HepG2 (cell line): ENCODE results near the gene JMJD7. TPM values are rescaled to one million over a fixed set of nuclear protein-coding genes. Genes with fewer than 3 reads are reported as not detected.
A peak's percentile ranks its signal among the peaks of the same experiment; 100 is the strongest.

Source experiments
- ARID2 ChIP-seq: sonication (generic); formaldehyde crosslinking; IDR thresholded peaks from 2 replicates; pipeline ENCODE4 v1.8.1; 2022; ENCODE audit warnings: mild to moderate bottlenecking, missing genetic modification reagents, borderline replicate concordance
- BORCS8-MEF2B ChIP-seq: sonication (generic); formaldehyde crosslinking; IDR thresholded peaks from 2 replicates; pipeline ENCODE4 v1.8.0; 2022; ENCODE audit warnings: mild to moderate bottlenecking, missing genetic modification reagents
- CC2D1A ChIP-seq: sonication (generic); formaldehyde crosslinking; IDR thresholded peaks from 2 replicates; pipeline ENCODE4 v1.8.1; 2023; ENCODE audit warnings: mild to moderate bottlenecking, missing genetic modification reagents
- DR1 ChIP-seq: sonication (generic); formaldehyde crosslinking; IDR thresholded peaks from 2 replicates; pipeline ENCODE4 v1.8.0; 2021; ENCODE audit warnings: mild to moderate bottlenecking, missing genetic modification reagents, inconsistent platforms
- ERF ChIP-seq: IDR thresholded peaks from 2 replicates; pipeline ENCODE4 v1.6.1; 2018; ENCODE audit warnings: missing biosample characterization, missing genetic modification reagents
- GABPA ChIP-seq, 2 experiments: IDR thresholded peaks; 2 replicates each; pipeline ENCODE4 v1.6.1; 2011 to 2016; ENCODE audit warnings: low read depth in 2 of 2, low read length in 1 of 2, missing biosample characterization in 1 of 2, missing genetic modification characterization in 1 of 2
- HDAC1 ChIP-seq: sonication (generic); formaldehyde crosslinking; IDR thresholded peaks from 2 replicates; pipeline ENCODE4 v1.5.1; 2020; ENCODE audit warnings: mild to moderate bottlenecking, missing genetic modification reagents
- KDM6A ChIP-seq: IDR thresholded peaks from 2 replicates; pipeline ENCODE4 v1.6.1; 2016; ENCODE audit warnings: low read depth
- MEIS1 ChIP-seq: sonication (generic); formaldehyde crosslinking; IDR thresholded peaks from 2 replicates; pipeline ENCODE4 v1.9.0; 2021; ENCODE audit warnings: mild to moderate bottlenecking, missing genetic modification reagents, moderate library complexity, borderline replicate concordance
- NR1H2 ChIP-seq: sonication (generic); formaldehyde crosslinking; IDR thresholded peaks from 2 replicates; pipeline ENCODE4 v1.8.1; 2022; ENCODE audit warnings: low read depth, missing genetic modification reagents, borderline replicate concordance
- SALL2 ChIP-seq: sonication (generic); formaldehyde crosslinking; IDR thresholded peaks from 2 replicates; pipeline ENCODE4 v1.8.1; 2023; ENCODE audit warnings: mild to moderate bottlenecking, missing genetic modification reagents, inconsistent platforms
- THAP11 ChIP-seq: IDR thresholded peaks from 2 replicates; pipeline ENCODE4 v1.6.1; 2016; ENCODE audit warnings: missing biosample characterization, missing genetic modification reagents
- ZBTB1 ChIP-seq: sonication (generic); formaldehyde crosslinking; IDR thresholded peaks from 2 replicates; pipeline ENCODE4 v1.4.0; 2020; ENCODE audit warnings: missing genetic modification reagents, borderline replicate concordance
- ZFP36L1 ChIP-seq: sonication (generic); formaldehyde crosslinking; IDR thresholded peaks from 2 replicates; pipeline ENCODE4 v1.8.0; 2022; ENCODE audit warnings: mild to moderate bottlenecking, missing genetic modification reagents, moderate library complexity
- ZNF142 ChIP-seq: sonication (generic); formaldehyde crosslinking; IDR thresholded peaks from 2 replicates; pipeline ENCODE4 v1.4.0; 2020; ENCODE audit warnings: missing genetic modification reagents
- ZNF432 ChIP-seq: sonication (generic); formaldehyde crosslinking; IDR thresholded peaks from 2 replicates; pipeline ENCODE4 v1.5.0; 2020; ENCODE audit warnings: missing genetic modification reagents, mild to moderate bottlenecking, borderline replicate concordance
- ZNF724P ChIP-seq: sonication (generic); formaldehyde crosslinking; IDR thresholded peaks from 2 replicates; pipeline ENCODE4 v1.8.0; 2022; ENCODE audit warnings: missing genetic modification reagents, borderline replicate concordance
- polyA plus RNA-seq, 8 experiments: library from polyadenylated mRNA; depleted of rRNA in 3 of 8; stranded (reverse) in 7 of 8; unstranded in 1 of 8; fragments of >200 nt; fragmentation: Illumina TruSeq in 4 of 8; extraction: Trizol in 4 of 8; gene quantifications; 2 replicates each; pipeline versions ENCODE4 v1.2.1 to v1.2.3, GENCODE V29; 2011 to 2016; ENCODE audit warnings: low read depth in 4 of 8, missing spikeins in 1 of 8, mixed read lengths in 1 of 8; ENCODE audit not compliant: insufficient read depth in 1 of 8
- total RNA-seq, 5 experiments: library from RNA; depleted of rRNA; stranded (reverse); fragments of >200 nt; fragmentation: Illumina TruSeq; extraction: Trizol; gene quantifications; 2 replicates each; pipeline ENCODE4 v1.2.3, GENCODE V29; 2016; ENCODE audit warnings: low read depth in 1 of 5
- TF ChIP-seq, protein P1 (sequence below): sonication (generic); formaldehyde crosslinking; IDR thresholded peaks from 2 replicates; pipeline ENCODE4 v1.5.0; 2020; ENCODE audit warnings: mild to moderate bottlenecking, missing genetic modification reagents
- TF ChIP-seq, protein P2 (sequence below): sonication (generic); formaldehyde crosslinking; IDR thresholded peaks from 2 replicates; pipeline ENCODE4 v1.4.0; 2020; ENCODE audit warnings: mild to moderate bottlenecking, missing genetic modification reagents

The JMJD7 gene
- total and polyA plus RNA-seq, 2 of the 13 experiments (the other 11 are each of a cell fraction or from before 2014, with no cell fraction given) = 6.4 to 7.1 TPM

GRCh38 chr15:41827880-41828806 lies at the start of gene JMJD7 (continued):
- TF ChIP-seq ERF (CRISPR knock-in tag) = peak; percentile 79
- TF ChIP-seq THAP11 (CRISPR knock-in tag) = peak; percentile 52; the same call in 1 of the 2 replicates
- no peak for TF ChIP-seq MEIS1
- TF ChIP-seq GABPA (IDR thresholded peaks at IDR 0.05; ENCODE audit: low read depth, low read length) = no peak
- no peak for TF ChIP-seq GABPA (CRISPR knock-in tag; IDR thresholded peaks at IDR 0.05; ENCODE audit: low read depth)
- TF ChIP-seq SALL2 (CRISPR knock-in tag) = no peak
- TF ChIP-seq ZFP36L1 (CRISPR knock-in tag) = no peak
- TF ChIP-seq, protein P1, sequence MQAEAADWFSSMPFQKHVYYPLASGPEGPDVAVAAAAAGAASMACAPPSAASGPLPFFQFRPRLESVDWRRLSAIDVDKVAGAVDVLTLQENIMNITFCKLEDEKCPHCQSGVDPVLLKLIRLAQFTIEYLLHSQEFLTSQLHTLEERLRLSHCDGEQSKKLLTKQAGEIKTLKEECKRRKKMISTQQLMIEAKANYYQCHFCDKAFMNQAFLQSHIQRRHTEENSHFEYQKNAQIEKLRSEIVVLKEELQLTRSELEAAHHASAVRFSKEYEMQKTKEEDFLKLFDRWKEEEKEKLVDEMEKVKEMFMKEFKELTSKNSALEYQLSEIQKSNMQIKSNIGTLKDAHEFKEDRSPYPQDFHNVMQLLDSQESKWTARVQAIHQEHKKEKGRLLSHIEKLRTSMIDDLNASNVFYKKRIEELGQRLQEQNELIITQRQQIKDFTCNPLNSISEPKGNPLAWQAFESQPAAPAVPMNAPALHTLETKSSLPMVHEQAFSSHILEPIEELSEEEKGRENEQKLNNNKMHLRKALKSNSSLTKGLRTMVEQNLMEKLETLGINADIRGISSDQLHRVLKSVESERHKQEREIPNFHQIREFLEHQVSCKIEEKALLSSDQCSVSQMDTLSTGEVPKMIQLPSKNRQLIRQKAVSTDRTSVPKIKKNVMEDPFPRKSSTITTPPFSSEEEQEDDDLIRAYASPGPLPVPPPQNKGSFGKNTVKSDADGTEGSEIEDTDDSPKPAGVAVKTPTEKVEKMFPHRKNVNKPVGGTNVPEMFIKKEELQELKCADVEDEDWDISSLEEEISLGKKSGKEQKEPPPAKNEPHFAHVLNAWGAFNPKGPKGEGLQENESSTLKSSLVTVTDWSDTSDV = no peak
- TF ChIP-seq ZNF142 = no peak; the same call in 1 of the 2 replicates
- TF ChIP-seq BORCS8-MEF2B = no peak; the same call in 1 of the 2 replicates
- TF ChIP-seq, protein P2, sequence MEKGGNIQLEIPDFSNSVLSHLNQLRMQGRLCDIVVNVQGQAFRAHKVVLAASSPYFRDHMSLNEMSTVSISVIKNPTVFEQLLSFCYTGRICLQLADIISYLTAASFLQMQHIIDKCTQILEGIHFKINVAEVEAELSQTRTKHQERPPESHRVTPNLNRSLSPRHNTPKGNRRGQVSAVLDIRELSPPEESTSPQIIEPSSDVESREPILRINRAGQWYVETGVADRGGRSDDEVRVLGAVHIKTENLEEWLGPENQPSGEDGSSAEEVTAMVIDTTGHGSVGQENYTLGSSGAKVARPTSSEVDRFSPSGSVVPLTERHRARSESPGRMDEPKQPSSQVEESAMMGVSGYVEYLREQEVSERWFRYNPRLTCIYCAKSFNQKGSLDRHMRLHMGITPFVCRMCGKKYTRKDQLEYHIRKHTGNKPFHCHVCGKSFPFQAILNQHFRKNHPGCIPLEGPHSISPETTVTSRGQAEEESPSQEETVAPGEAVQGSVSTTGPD (CRISPR knock-in tag) = no peak
- no peak for TF ChIP-seq DR1
- TF ChIP-seq NR1H2 (CRISPR knock-in tag) = no peak
- TF ChIP-seq ZNF724P (CRISPR knock-in tag) = no peak
- no peak for TF ChIP-seq KDM6A (CRISPR knock-in tag)
- TF ChIP-seq ZBTB1 = no peak
- TF ChIP-seq CC2D1A = peak; percentile 80; the same call in 1 of the 2 replicates
- TF ChIP-seq ZNF432 (CRISPR knock-in tag) = no peak
- TF ChIP-seq HDAC1 (CRISPR knock-in tag) = peak; percentile 30; the same call in 1 of the 2 replicates
- TF ChIP-seq ARID2 (CRISPR knock-in tag) = 0 out of 2 replicates have a peak, but pooled peaks have one; percentile 25
